Measurements from ENCODE around the gene MIDN. TPM values are rescaled to one million over a fixed set of nuclear protein-coding genes. Genes with fewer than 3 reads are reported as not detected.
A peak's percentile ranks its signal among the peaks of the same experiment; 100 is the strongest.
"Not testable (repeated sequence)": the region's sequence is repeated elsewhere in the genome, so short reads cannot be mapped to it uniquely, and the experiment has no call there.

Gene MIDN
- total and polyA plus RNA-seq, 4 experiments from 2014 or later = 0.75 to 34.0 (median 18.2) TPM

- Mint-ChIP-seq H3K36me3 (no peaks in the 10 kb centered on the region), H3K4me1 (no peaks in the 10 kb centered on the region), H3K9me3 (no peaks in the 10 kb centered on the region), H3K4me3 (no peak overlapping the region), H3K27ac (no peak overlapping the region), H3K27me3 (peaks cover 0 to 5% of the 10 kb centered on the region in 2 donors)
- intact Hi-C loops (cut with micrococcal nuclease) = no loop called here
- Histone ChIP-seq H3K4me1 (ENCODE audit: insufficient read depth, low read length) (no peaks in the 10 kb centered on the region), H3K27me3 (ENCODE audit: insufficient read depth, low read length) (no peaks in the 10 kb centered on the region), H3K4me3 (ENCODE audit: low read length in 2 of 2) (no peak overlapping the region), H3K36me3 (ENCODE audit: insufficient read depth, low read length) (no peaks in the 10 kb centered on the region), H3K27ac (ENCODE audit: low read depth, low read length) (no peak overlapping the region), H3K9me3 (ENCODE audit: control insufficient read depth in 1 of 2, low read length in 2 of 2) (no peaks in the 10 kb centered on the region)
- DNase-seq = no peak
- CTCF ChIA-PET (ENCODE audit: partially characterized antibody) = no interaction called here
- POLR2A ChIA-PET (ENCODE audit: partially characterized antibody) = no interaction called here
Observed at GRCh38 chr19:1300744-1301490, 52.5 kb downstream of the MIDN start.

GRCh38 chr19:1302533-1303239, 54.3 kb downstream of the MIDN start:
- ChIA-PET POLR2A (ENCODE audit: partially characterized antibody) (no interaction called here), CTCF (ENCODE audit: partially characterized antibody) (no interaction called here)
- H3K9me3 Mint-ChIP-seq = no peaks in the 10 kb centered on the region
- no peaks in the 10 kb centered on the region for H3K27me3 ChIP-seq (ENCODE audit: insufficient read depth, low read length)
- peaks cover 0 to 2% of the 10 kb centered on the region in 2 donors for H3K27me3 Mint-ChIP-seq
- no peak overlapping the region for H3K4me3 Mint-ChIP-seq
- H3K4me3 ChIP-seq (ENCODE audit: low read length in 2 of 2) = no peak overlapping the region
- no peaks in the 10 kb centered on the region for H3K9me3 ChIP-seq (ENCODE audit: control insufficient read depth in 1 of 2, low read length in 2 of 2)
- no peak for DNase-seq
- no peaks in the 10 kb centered on the region for H3K4me1 ChIP-seq (ENCODE audit: insufficient read depth, low read length)
- no peaks in the 10 kb centered on the region for H3K4me1 Mint-ChIP-seq
- no peak overlapping the region for H3K27ac Mint-ChIP-seq
- no peaks in the 10 kb centered on the region for H3K36me3 ChIP-seq (ENCODE audit: insufficient read depth, low read length)
- intact Hi-C loops (cut with micrococcal nuclease) = no loop called here
- H3K36me3 Mint-ChIP-seq = no peaks in the 10 kb centered on the region
- no peak overlapping the region for H3K27ac ChIP-seq (ENCODE audit: low read depth, low read length)

- intact Hi-C loops (cut with micrococcal nuclease) = no loop called here
- Histone ChIP-seq H3K4me1 (ENCODE audit: insufficient read depth, low read length) (no peaks in the 10 kb centered on the region), H3K4me3 (ENCODE audit: low read length in 2 of 2) (no peak overlapping the region), H3K9me3 (ENCODE audit: control insufficient read depth in 1 of 2, low read length in 2 of 2) (no peaks in the 10 kb centered on the region), H3K27me3 (ENCODE audit: insufficient read depth, low read length) (no peaks in the 10 kb centered on the region), H3K36me3 (ENCODE audit: insufficient read depth, low read length) (no peaks in the 10 kb centered on the region), H3K27ac (ENCODE audit: low read depth, low read length) (no peak overlapping the region)
- H3K4me1 Mint-ChIP-seq = no peaks in the 10 kb centered on the region
- H3K9me3 Mint-ChIP-seq = no peaks in the 10 kb centered on the region
- CTCF ChIA-PET (ENCODE audit: partially characterized antibody) = no interaction called here
- no peaks in the 10 kb centered on the region for H3K36me3 Mint-ChIP-seq
- no peak overlapping the region for H3K4me3 Mint-ChIP-seq
- DNase-seq = no peak
- no peaks in the 10 kb centered on the region for H3K27me3 Mint-ChIP-seq
- POLR2A ChIA-PET (ENCODE audit: partially characterized antibody) = no interaction called here
- H3K27ac Mint-ChIP-seq = no peak overlapping the region
Observed at GRCh38 chr19:1304197-1304924, 56.0 kb downstream of the MIDN start.

GRCh38 chr19:1305354-1305753, 57.0 kb downstream of the MIDN start:
- intact Hi-C loops (cut with micrococcal nuclease); H3K4me1 Mint-ChIP-seq; H3K4me3 Mint-ChIP-seq; H3K9me3 Mint-ChIP-seq; H3K27me3 ChIP-seq (ENCODE audit: insufficient read depth, low read length); H3K9me3 ChIP-seq (ENCODE audit: control insufficient read depth in 1 of 2, low read length in 2 of 2); H3K4me3 ChIP-seq (ENCODE audit: low read length in 2 of 2); H3K27me3 Mint-ChIP-seq; H3K27ac Mint-ChIP-seq; H3K4me1 ChIP-seq (ENCODE audit: insufficient read depth, low read length); H3K36me3 ChIP-seq (ENCODE audit: insufficient read depth, low read length); H3K27ac ChIP-seq (ENCODE audit: low read depth, low read length); DNase-seq; CTCF ChIA-PET (ENCODE audit: partially characterized antibody); H3K36me3 Mint-ChIP-seq; POLR2A ChIA-PET (ENCODE audit: partially characterized antibody): not testable (repeated sequence)

- no peak overlapping the region for H3K4me3 Mint-ChIP-seq
- no peak for DNase-seq
- POLR2A ChIA-PET (ENCODE audit: partially characterized antibody) = no interaction called here
- CTCF ChIA-PET (ENCODE audit: partially characterized antibody) = no interaction called here
- no peaks in the 10 kb centered on the region for H3K4me1 Mint-ChIP-seq
- no peaks in the 10 kb centered on the region for H3K9me3 Mint-ChIP-seq
- no peak overlapping the region for H3K27ac ChIP-seq (ENCODE audit: low read depth, low read length)
- no peaks in the 10 kb centered on the region for H3K27me3 ChIP-seq (ENCODE audit: insufficient read depth, low read length)
- H3K4me1 ChIP-seq (ENCODE audit: insufficient read depth, low read length) = no peaks in the 10 kb centered on the region
- H3K27me3 Mint-ChIP-seq = no peaks in the 10 kb centered on the region
- no peaks in the 10 kb centered on the region for H3K36me3 Mint-ChIP-seq
- H3K27ac Mint-ChIP-seq = peak overlapping the region in 1 of 7 donors; percentile 4
- H3K4me3 ChIP-seq (ENCODE audit: low read length in 2 of 2) = no peak overlapping the region
- H3K36me3 ChIP-seq (ENCODE audit: insufficient read depth, low read length) = no peaks in the 10 kb centered on the region
- H3K9me3 ChIP-seq (ENCODE audit: control insufficient read depth in 1 of 2, low read length in 2 of 2) = no peaks in the 10 kb centered on the region
- intact Hi-C loops (cut with micrococcal nuclease) = no loop called here
Observed at GRCh38 chr19:1307320-1307719, 58.9 kb downstream of the MIDN start.

- Histone ChIP-seq H3K4me3 (ENCODE audit: low read length in 2 of 2) (no peak overlapping the region), H3K9me3 (ENCODE audit: control insufficient read depth in 1 of 2, low read length in 2 of 2) (no peaks in the 10 kb centered on the region), H3K27ac (ENCODE audit: low read depth, low read length) (no peak overlapping the region), H3K4me1 (ENCODE audit: insufficient read depth, low read length) (no peaks in the 10 kb centered on the region), H3K27me3 (ENCODE audit: insufficient read depth, low read length) (no peaks in the 10 kb centered on the region), H3K36me3 (ENCODE audit: insufficient read depth, low read length) (no peaks in the 10 kb centered on the region)
- Mint-ChIP-seq H3K4me3 (no peak overlapping the region), H3K36me3 (no peaks in the 10 kb centered on the region), H3K4me1 (no peaks in the 10 kb centered on the region), H3K27ac (peak overlapping the region in 1 of 7 donors; percentile 4), H3K27me3 (no peaks in the 10 kb centered on the region), H3K9me3 (no peaks in the 10 kb centered on the region)
- ChIA-PET POLR2A (ENCODE audit: partially characterized antibody) (no interaction called here), CTCF (ENCODE audit: partially characterized antibody) (no interaction called here)
- intact Hi-C loops (cut with micrococcal nuclease) = no loop called here
- no peak for DNase-seq
Observed at GRCh38 chr19:1307755-1308303, 59.4 kb downstream of the MIDN start.

GRCh38 chr19:1308718-1309117, 60.3 kb downstream of the MIDN start:
- H3K9me3 ChIP-seq (ENCODE audit: control insufficient read depth in 1 of 2, low read length in 2 of 2) = no peaks in the 10 kb centered on the region
- H3K36me3 Mint-ChIP-seq = no peaks in the 10 kb centered on the region
- no peaks in the 10 kb centered on the region for H3K9me3 Mint-ChIP-seq
- CTCF ChIA-PET (ENCODE audit: partially characterized antibody) = interaction anchor here (1.1 kb wide), 1 partner anchor 29 kb away, joined by 3 read pairs; no protein-coding TSS in a partner anchor
- H3K27ac Mint-ChIP-seq = no peak overlapping the region
- no peak overlapping the region for H3K4me3 ChIP-seq (ENCODE audit: low read length in 2 of 2)
- no peak overlapping the region for H3K4me3 Mint-ChIP-seq
- H3K27me3 Mint-ChIP-seq = no peaks in the 10 kb centered on the region
- no peaks in the 10 kb centered on the region for H3K27me3 ChIP-seq (ENCODE audit: insufficient read depth, low read length)
- no peaks in the 10 kb centered on the region for H3K36me3 ChIP-seq (ENCODE audit: insufficient read depth, low read length)
- POLR2A ChIA-PET (ENCODE audit: partially characterized antibody) = no interaction called here
- H3K27ac ChIP-seq (ENCODE audit: low read depth, low read length) = no peak overlapping the region
- DNase-seq = no peak
- H3K4me1 ChIP-seq (ENCODE audit: insufficient read depth, low read length) = no peaks in the 10 kb centered on the region
- intact Hi-C loops (cut with micrococcal nuclease) = no loop called here
- H3K4me1 Mint-ChIP-seq = no peaks in the 10 kb centered on the region
